ENCODE data around the gene EN2.

Gene EN2

GRCh38 chr7:155486783-155487508 is 29.0 kb downstream of the EN2 start:
- no peak for TF ChIP-seq CTCF (conservative IDR thresholded peaks at IDR 0.05)
- no peak overlapping the region for H3K27ac ChIP-seq

- H3K27ac ChIP-seq = no peak overlapping the region
- TF ChIP-seq CTCF (conservative IDR thresholded peaks at IDR 0.05) = no peak
These were observed 29.9 kb downstream of the EN2 start for GRCh38 chr7:155487509-155488482.

- no peak overlapping the region for H3K27ac ChIP-seq
- no peak for TF ChIP-seq CTCF (conservative IDR thresholded peaks at IDR 0.05)
These were observed 30.7 kb downstream of the EN2 start for GRCh38 chr7:155488483-155489127.

GRCh38 chr7:155489158-155489840 is 31.4 kb downstream of the EN2 start:
- no peak overlapping the region for H3K27ac ChIP-seq
- TF ChIP-seq CTCF (conservative IDR thresholded peaks at IDR 0.05) = no peak

GRCh38 chr7:155489862-155490696 is 32.1 kb downstream of the EN2 start:
- peak overlapping the region; percentile 24; the same call in 1 of the 2 replicates for H3K27ac ChIP-seq
- no peak for TF ChIP-seq CTCF (conservative IDR thresholded peaks at IDR 0.05)

GRCh38 chr7:155490697-155491628 is 33.0 kb downstream of the EN2 start:
- no peak for TF ChIP-seq CTCF (conservative IDR thresholded peaks at IDR 0.05)
- H3K27ac ChIP-seq = peak overlapping the region; percentile 24; the same call in 1 of the 2 replicates

All from VCaP (cell line).